GM12891 (cell line): ENCODE data around the gene CNPY2.

Source experiments
- PAX5 ChIP-seq: IDR thresholded peaks from 2 replicates; pipeline ENCODE4 v1.6.1; 2011; ENCODE audit warnings: low read length, moderate library complexity, mild to moderate bottlenecking; ENCODE audit not compliant: insufficient read depth, severe bottlenecking
- POLR2A ChIP-seq: IDR thresholded peaks from 2 replicates; pipeline ENCODE4 v1.6.1; 2011; ENCODE audit warnings: low read depth, low read length, control low read depth
- POLR2AphosphoS5 ChIP-seq: IDR thresholded peaks from 2 replicates; pipeline ENCODE4 v1.6.1; 2011; ENCODE audit warnings: low read depth, low read length, control low read depth
- POU2F2 ChIP-seq: IDR thresholded peaks from 2 replicates; pipeline ENCODE4 v1.6.1; 2011; ENCODE audit warnings: low read depth, mild to moderate bottlenecking, control low read depth, low read length, moderate library complexity
- SPI1 ChIP-seq: IDR thresholded peaks from 2 replicates; pipeline ENCODE4 v1.6.1; 2011; ENCODE audit warnings: low read depth, low read length, control low read depth
- TAF1 ChIP-seq: IDR thresholded peaks from 2 replicates; pipeline ENCODE4 v1.6.1; 2011; ENCODE audit warnings: low read depth, low read length, control low read depth

DNA sequence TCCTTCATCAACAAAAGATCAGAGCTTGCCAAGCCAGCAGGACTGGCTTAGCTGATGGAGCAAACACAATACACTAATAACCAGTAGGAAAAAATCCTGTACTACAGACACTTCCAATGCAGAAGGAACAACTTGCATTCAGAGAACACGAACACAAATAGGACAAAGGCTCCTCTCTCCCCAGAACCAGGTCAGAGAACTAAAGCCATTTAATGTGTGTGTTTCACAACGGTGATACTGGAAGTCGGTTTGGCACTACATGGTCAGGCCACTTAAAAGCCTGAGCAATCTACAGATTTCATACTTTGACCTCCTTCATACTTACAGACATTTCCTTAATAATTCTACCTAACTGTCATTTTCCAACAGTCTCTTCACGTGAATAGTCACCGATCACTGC is 22.0 kb downstream of the CNPY2 start:
- TF ChIP-seq POLR2A (no peak), POLR2AphosphoS5 (no peak), TAF1 (no peak), POU2F2 (no peak), PAX5 (no peak), SPI1 (no peak)
